GM19372 (cell line): ENCODE data around the gene SLAMF7.

Experiments
- ATAC-seq: cut with Tn5 transposase; IDR thresholded peaks from one replicate; pipeline ENCODE4 v1.9.1; 2021; ENCODE audit warnings: mild to moderate bottlenecking, low read depth, moderate library complexity; ENCODE audit not compliant: unreplicated experiment

Gene SLAMF7

GRCh38 chr1:160799641-160800040 is 60.6 kb downstream of the SLAMF7 start:
- ATAC-seq: no peak

GRCh38 chr1:160800142-160800541 is 61.1 kb downstream of the SLAMF7 start:
- ATAC-seq: no peak

GRCh38 chr1:160800645-160801408 is 61.8 kb downstream of the SLAMF7 start:
- ATAC-seq: no peak

- ATAC-seq: no peak
Measured at GRCh38 chr1:160801836-160802580, 63.0 kb downstream of the SLAMF7 start.
